C4-2B (cell line): ENCODE data around the gene ZNF774.

Source experiments
- H3K27ac ChIP-seq: fragments of 450-650 bp; 2 replicates; pipeline ENCODE4 v1.5.1; 2017
- ZFX ChIP-seq: fragments of 450-650 bp; IDR thresholded peaks from 2 replicates; pipeline ENCODE4 v1.6.1; 2017
- TF ChIP-seq, protein P1 (sequence below): fragments of 450-650 bp; conservative IDR thresholded peaks from 2 replicates; pipeline ENCODE4 v1.5.1; 2017; ENCODE audit warnings: mild to moderate bottlenecking

The ZNF774 gene

DNA sequence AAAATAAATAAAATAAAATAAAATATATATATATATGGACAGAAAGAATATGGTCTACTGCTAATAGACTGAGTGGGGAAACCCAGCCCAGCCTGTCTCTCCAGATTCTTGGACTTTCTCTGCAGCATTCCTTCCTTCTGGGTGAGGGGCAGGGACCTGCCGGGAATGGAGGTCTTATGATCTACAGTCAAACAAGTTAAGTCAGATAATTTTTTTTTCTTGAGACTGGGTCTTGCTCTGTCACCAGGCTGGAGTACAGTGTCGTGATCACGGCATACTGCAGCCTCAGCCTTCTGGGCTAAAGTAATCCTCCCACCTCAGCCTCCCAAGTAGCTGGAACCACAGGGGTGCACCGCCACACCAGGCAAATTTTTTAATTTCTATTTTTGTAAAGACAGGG, 33.5 kb upstream of the ZNF774 start:
- no peak for TF ChIP-seq ZFX
- TF ChIP-seq, protein P1, sequence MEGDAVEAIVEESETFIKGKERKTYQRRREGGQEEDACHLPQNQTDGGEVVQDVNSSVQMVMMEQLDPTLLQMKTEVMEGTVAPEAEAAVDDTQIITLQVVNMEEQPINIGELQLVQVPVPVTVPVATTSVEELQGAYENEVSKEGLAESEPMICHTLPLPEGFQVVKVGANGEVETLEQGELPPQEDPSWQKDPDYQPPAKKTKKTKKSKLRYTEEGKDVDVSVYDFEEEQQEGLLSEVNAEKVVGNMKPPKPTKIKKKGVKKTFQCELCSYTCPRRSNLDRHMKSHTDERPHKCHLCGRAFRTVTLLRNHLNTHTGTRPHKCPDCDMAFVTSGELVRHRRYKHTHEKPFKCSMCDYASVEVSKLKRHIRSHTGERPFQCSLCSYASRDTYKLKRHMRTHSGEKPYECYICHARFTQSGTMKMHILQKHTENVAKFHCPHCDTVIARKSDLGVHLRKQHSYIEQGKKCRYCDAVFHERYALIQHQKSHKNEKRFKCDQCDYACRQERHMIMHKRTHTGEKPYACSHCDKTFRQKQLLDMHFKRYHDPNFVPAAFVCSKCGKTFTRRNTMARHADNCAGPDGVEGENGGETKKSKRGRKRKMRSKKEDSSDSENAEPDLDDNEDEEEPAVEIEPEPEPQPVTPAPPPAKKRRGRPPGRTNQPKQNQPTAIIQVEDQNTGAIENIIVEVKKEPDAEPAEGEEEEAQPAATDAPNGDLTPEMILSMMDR = no peak
- no peak overlapping the region for H3K27ac ChIP-seq

DNA sequence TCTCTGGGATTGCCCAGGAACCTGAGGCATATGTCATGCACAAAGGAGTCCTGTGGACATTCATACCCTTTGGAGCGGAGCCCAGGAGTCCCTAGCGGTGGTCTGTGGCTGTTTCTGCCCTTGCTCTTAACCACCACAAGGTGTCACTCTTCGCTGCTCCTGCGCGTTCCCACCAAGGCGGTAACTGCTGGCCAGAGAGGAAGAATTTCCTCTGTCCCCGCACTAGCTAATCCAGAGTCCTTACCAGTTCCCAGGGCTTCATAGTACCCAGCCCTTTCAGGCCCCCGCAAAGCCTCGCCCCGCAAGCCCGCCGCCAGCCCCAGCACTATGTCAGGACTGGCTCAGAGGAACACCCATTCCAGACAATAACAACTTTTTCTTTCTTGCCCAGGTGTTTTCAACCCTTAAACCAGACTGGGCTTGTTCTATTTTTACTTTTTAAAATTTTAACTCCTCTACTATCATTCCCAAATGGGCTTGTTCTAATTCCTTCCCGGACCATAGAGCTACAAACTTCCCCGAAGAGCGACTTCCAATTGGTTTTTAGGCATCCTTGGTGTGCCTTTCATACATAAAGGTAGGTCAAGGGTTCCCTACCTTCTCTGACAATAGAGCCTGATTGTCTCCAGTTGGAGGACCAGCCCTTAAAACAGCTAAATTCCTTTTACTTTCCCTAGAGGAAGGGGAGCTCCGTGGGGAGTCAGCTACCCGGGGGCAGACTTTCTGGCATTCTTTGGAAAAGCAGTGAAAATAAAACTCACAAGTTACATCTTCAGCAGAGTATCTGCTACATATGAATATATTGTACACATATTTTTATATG, 31.8 kb upstream of the ZNF774 start:
- TF ChIP-seq, protein P1 = peak; percentile 98
- no peak for TF ChIP-seq ZFX
- no peak overlapping the region for H3K27ac ChIP-seq

DNA sequence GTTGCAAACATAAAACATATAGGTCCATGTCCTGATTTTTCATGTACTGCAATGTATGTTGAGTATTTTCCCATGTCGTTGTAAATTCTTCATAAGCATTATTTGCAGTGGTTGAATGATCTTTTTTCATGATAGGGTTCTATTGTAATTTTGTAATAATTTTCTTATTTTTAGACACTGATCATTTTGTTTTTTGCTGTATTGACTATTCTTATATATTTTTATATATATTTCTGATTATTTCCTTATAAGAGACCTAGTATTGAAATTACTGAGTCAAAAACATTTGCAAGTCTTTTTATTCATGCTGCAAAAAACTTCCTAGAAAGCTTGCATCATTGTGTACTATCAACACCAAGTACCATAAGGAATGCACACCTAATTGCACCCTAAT, 31.2 kb upstream of the ZNF774 start:
- no peak overlapping the region for H3K27ac ChIP-seq
- TF ChIP-seq, protein P1 = no peak
- no peak for TF ChIP-seq ZFX

DNA sequence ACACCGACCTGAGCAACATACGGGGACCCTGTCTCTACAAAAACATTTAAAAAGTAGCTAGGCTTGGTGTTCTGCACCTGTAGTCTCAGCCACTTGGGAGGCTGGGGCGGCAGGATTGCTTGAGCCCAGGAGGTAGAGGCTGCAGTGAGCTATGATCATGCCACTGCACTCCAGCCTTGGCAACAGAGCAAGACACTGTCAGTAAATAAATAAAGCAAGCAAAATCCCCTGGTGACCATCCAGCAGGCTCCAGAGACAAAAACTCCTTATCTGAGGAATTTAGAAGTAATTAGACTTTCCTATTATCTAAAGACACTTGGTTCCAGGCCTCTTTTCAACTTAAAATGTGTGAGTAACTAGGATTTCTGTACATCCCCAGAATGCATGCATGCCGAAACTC, 29.5 kb upstream of the ZNF774 start:
- H3K27ac ChIP-seq = no peak overlapping the region
- no peak for TF ChIP-seq ZFX
- TF ChIP-seq, protein P1 = no peak

DNA sequence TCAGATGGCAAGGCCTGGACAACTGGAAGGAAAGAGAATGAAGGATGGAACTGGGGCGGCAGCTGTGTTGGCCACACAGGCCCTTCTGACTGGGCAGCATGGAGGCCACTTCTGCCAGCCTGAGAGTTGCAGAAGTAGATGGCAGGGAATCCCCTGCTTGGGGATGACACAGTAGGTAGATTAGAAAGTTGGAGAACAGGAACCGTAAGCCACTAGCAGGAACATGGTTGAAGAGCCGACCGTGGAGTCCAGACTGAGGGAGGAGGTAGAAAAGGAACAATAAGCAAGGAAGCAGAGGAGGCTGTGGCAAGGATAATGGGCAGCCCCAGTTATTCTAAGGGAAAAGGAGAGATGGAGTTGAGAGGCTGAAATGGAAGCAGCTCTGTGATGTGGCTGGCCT, 26.4 kb upstream of the ZNF774 start:
- no peak overlapping the region for H3K27ac ChIP-seq
- no peak for TF ChIP-seq ZFX
- TF ChIP-seq, protein P1 = no peak

DNA sequence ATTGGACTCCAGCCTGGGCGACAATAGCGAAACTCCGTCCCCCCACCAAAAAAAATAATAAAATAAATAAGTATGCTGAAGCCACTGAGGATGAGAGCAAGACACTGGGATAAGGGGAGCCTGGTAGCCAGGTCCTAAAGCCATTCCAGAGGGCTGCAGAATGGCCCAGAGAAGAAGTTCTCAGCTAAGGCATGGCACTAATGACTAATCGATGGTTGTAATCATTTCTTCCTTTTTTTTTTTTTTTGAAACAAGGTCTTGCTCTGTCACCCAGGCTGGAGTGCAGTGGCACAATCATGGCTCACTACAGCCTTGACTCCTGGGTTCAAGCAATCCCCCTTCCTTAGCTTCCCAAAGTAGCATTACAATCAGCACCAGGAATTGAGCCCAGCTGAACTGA, 25.6 kb upstream of the ZNF774 start:
- TF ChIP-seq ZFX = no peak
- TF ChIP-seq, protein P1 = no peak
- H3K27ac ChIP-seq = no peak overlapping the region

DNA sequence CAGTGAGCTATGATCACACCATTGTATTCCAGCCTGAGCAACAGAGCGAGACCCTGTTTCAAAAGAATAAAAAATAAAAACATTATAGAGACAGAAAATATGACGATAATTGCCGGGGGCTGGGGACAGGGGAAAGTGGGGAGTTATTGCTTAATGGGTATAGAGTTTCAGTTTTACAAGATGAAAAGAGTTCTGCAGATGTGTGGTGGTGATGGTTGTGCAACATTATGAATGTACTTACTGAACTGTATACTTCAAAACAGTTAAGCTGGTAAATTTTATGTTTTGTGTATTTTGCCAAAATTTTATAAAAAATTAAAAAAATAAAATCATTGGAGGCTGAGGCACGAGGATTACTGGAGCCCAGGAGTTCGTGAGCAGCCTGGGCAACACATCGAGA, 24.8 kb upstream of the ZNF774 start:
- H3K27ac ChIP-seq = no peak overlapping the region
- TF ChIP-seq, protein P1 = no peak
- TF ChIP-seq ZFX = no peak
